Fibroblast of lung (primary cell): ENCODE data around the gene MAP4K5. TPM values are rescaled to one million over a fixed set of nuclear protein-coding genes. Genes with fewer than 3 reads are reported as not detected.

ENCODE experiments used
- DNase-seq, 2 donors: peaks; one replicate each; pipeline versions ENCODE4 v3.0.0 to v3.0.0-alpha.2; 2010; ENCODE audit warnings: low read depth in 2 of 2
- H2AFZ ChIP-seq: 2 replicates; pipeline ENCODE4 v1.5.1; 2012; ENCODE audit warnings: low read length, control low read depth, inconsistent platforms
- H3K27ac ChIP-seq: 2 replicates; pipeline ENCODE4 v1.5.1; 2011; ENCODE audit warnings: low read length, control low read depth; ENCODE audit not compliant: insufficient read depth
- H3K27me3 ChIP-seq: 2 replicates; pipeline ENCODE4 v1.5.1; 2011; ENCODE audit warnings: mild to moderate bottlenecking, low read length; ENCODE audit not compliant: control insufficient read depth, insufficient read depth
- H3K36me3 ChIP-seq: 2 replicates; pipeline ENCODE4 v1.5.1; 2011; ENCODE audit warnings: low read length; ENCODE audit not compliant: control insufficient read depth, insufficient read depth
- H3K4me1 ChIP-seq: 2 replicates; pipeline ENCODE4 v1.5.1; 2011; ENCODE audit warnings: low read length; ENCODE audit not compliant: control insufficient read depth, insufficient read depth; ENCODE audit errors: extremely low read depth
- H3K4me2 ChIP-seq: 2 replicates; pipeline ENCODE4 v1.5.1; 2011; ENCODE audit warnings: low read length, control low read depth; ENCODE audit not compliant: insufficient read depth; ENCODE audit errors: extremely low read depth
- H3K4me3 ChIP-seq, 4 experiments: fragments of 200-600 bp in 1 of 4; sonication (generic) in 1 of 4; replicated peaks in 1 of 4; 2 replicates each; pipeline ENCODE4 v1.5.1; 2011 to 2016; ENCODE audit warnings: low read length in 4 of 4, low read depth in 3 of 4, mild to moderate bottlenecking in 3 of 4, control low read depth in 2 of 4, inconsistent platforms in 1 of 4, mixed read lengths in 1 of 4; ENCODE audit not compliant: insufficient read depth in 1 of 4; ENCODE audit errors: control extremely low read depth in 1 of 4
- H3K79me2 ChIP-seq: 2 replicates; pipeline ENCODE4 v1.5.1; 2012; ENCODE audit warnings: mild to moderate bottlenecking, low read length, inconsistent platforms; ENCODE audit not compliant: control insufficient read depth, insufficient read depth
- H3K9ac ChIP-seq: 2 replicates; pipeline ENCODE4 v1.5.1; 2011; ENCODE audit warnings: mild to moderate bottlenecking, low read length, control low read depth; ENCODE audit not compliant: insufficient read depth
- H3K9me3 ChIP-seq: 2 replicates; pipeline ENCODE4 v1.5.1; 2012; ENCODE audit warnings: low read depth, low read length; ENCODE audit not compliant: control insufficient read depth, insufficient read depth
- H4K20me1 ChIP-seq: 2 replicates; pipeline ENCODE4 v1.5.1; 2011; ENCODE audit warnings: low read length; ENCODE audit not compliant: control insufficient read depth, insufficient read depth; ENCODE audit errors: extremely low read depth
- CTCF ChIP-seq, 2 donors: IDR thresholded peaks in 1 of 2; conservative IDR thresholded peaks in 1 of 2; 1 replicate in 1 of 2; 2 replicates in 1 of 2; pipeline ENCODE4 v1.5.1; 2011 to 2012; ENCODE audit warnings: low read length in 2 of 2, control low read depth in 1 of 2, inconsistent platforms in 1 of 2, low read depth in 1 of 2, mild to moderate bottlenecking in 1 of 2
- EZH2 ChIP-seq: IDR thresholded peaks from 2 replicates; pipeline ENCODE4 v1.5.1; 2012; ENCODE audit warnings: low read length, control low read depth, mild to moderate bottlenecking; ENCODE audit errors: missing control alignments
- polyA plus RNA-seq, 2 donors: library from polyadenylated mRNA; depleted of rRNA in 1 of 2; stranded (reverse) in 1 of 2; unstranded in 1 of 2; fragments of >200 nt; gene quantifications; 2 replicates each; pipeline ENCODE4 v1.2.1, GENCODE V29; 2011 to 2012; ENCODE audit warnings: missing spikeins in 1 of 2
- total RNA-seq: library from RNA; depleted of rRNA; stranded (reverse); fragments of >200 nt; gene quantifications from 2 replicates; pipeline ENCODE4 v1.2.1, GENCODE V29; 2014

Gene MAP4K5
- total and polyA plus RNA-seq, 2 donors (not counting 1 experiment from before 2014, with no cell fraction given), result 39.4 to 41.1 TPM

- no peaks in the 10 kb centered on the region for H3K36me3 ChIP-seq
- no peaks in the 10 kb centered on the region for H3K27me3 ChIP-seq
- no peaks in the 10 kb centered on the region for H3K79me2 ChIP-seq
- H3K4me3 ChIP-seq, result no peak overlapping the region
- no peak for TF ChIP-seq EZH2
- no peak for DNase-seq
- H3K4me1 ChIP-seq, result no peaks in the 10 kb centered on the region
- no peak overlapping the region for H3K27ac ChIP-seq
- H2AFZ ChIP-seq, result no peak overlapping the region
- no peaks in the 10 kb centered on the region for H3K9me3 ChIP-seq
- no peak overlapping the region for H3K9ac ChIP-seq
- H4K20me1 ChIP-seq, result no peaks in the 10 kb centered on the region
- no peak overlapping the region for H3K4me2 ChIP-seq
Measured at GRCh38 chr14:50375760-50376159, 156.6 kb downstream of the MAP4K5 start.

GRCh38 chr14:50373959-50374358, 158.4 kb downstream of the MAP4K5 start:
- Histone ChIP-seq H3K4me1 (no peaks in the 10 kb centered on the region), H4K20me1 (no peaks in the 10 kb centered on the region), H3K4me2 (no peak overlapping the region), H2AFZ (no peak overlapping the region), H3K27me3 (no peaks in the 10 kb centered on the region), H3K36me3 (no peaks in the 10 kb centered on the region), H3K27ac (no peak overlapping the region), H3K9ac (no peak overlapping the region), H3K4me3 (no peak overlapping the region), H3K79me2 (no peaks in the 10 kb centered on the region), H3K9me3 (no peaks in the 10 kb centered on the region)
- TF ChIP-seq EZH2 (no peak), CTCF (conservative IDR thresholded peaks at IDR 0.05 in 1 of 2, IDR thresholded peaks at IDR 0.05 in 1 of 2; ENCODE audit: low read depth in 1 of 2, low read length in 2 of 2) (no peak)
- DNase-seq, result no peak

GRCh38 chr14:50371546-50371945, 160.8 kb downstream of the MAP4K5 start:
- Histone ChIP-seq H3K36me3 (no peaks in the 10 kb centered on the region), H3K79me2 (no peaks in the 10 kb centered on the region), H3K9ac (no peak overlapping the region), H4K20me1 (no peaks in the 10 kb centered on the region), H3K4me2 (no peak overlapping the region), H3K4me3 (no peak overlapping the region), H3K4me1 (peaks cover under 1% of the 10 kb centered on the region), H3K9me3 (no peaks in the 10 kb centered on the region), H3K27ac (no peak overlapping the region), H3K27me3 (no peaks in the 10 kb centered on the region), H2AFZ (no peak overlapping the region)
- DNase-seq, result no peak
- no peak for TF ChIP-seq CTCF (conservative IDR thresholded peaks at IDR 0.05 in 1 of 2, IDR thresholded peaks at IDR 0.05 in 1 of 2; ENCODE audit: low read depth in 1 of 2, low read length in 2 of 2)
- no peak for TF ChIP-seq EZH2

Other genes starting within 250 kb of the MAP4K5 start
- 3.1 and 3.8 TPM in 2 replicates for gene L2HGDH, start 220.3 kb downstream of the MAP4K5 start, total RNA-seq
- gene L2HGDH, start 220.3 kb downstream of the MAP4K5 start, polyA plus RNA-seq, result 3.0 and 3.9 TPM in 2 replicates
- gene DMAC2L, start 220.2 kb downstream of the MAP4K5 start, total RNA-seq, result 3.1 and 4.8 TPM in 2 replicates
- 12.9 and 17.6 TPM in 2 replicates for gene DMAC2L, start 220.2 kb downstream of the MAP4K5 start, polyA plus RNA-seq
- 14.1 and 22.8 TPM in 2 replicates for gene CDKL1, start 135.7 kb downstream of the MAP4K5 start, total RNA-seq
- 7.9 and 18.5 TPM in 2 replicates for gene CDKL1, start 135.7 kb downstream of the MAP4K5 start, polyA plus RNA-seq
- 6.9 and 16.2 TPM in 2 replicates for gene ATL1, start 27.6 kb upstream of the MAP4K5 start, total RNA-seq
- gene ATL1, start 27.6 kb upstream of the MAP4K5 start, polyA plus RNA-seq, result 14.3 and 14.9 TPM in 2 replicates
- gene SAV1, start 135.7 kb upstream of the MAP4K5 start, total RNA-seq, result 27.2 and 46.9 TPM in 2 replicates
- gene SAV1, start 135.7 kb upstream of the MAP4K5 start, polyA plus RNA-seq, result 41.4 and 41.7 TPM in 2 replicates